HepG2 (cell line): Measurements from ENCODE around the gene TIPRL. TPM values are rescaled to one million over a fixed set of nuclear protein-coding genes. Genes with fewer than 3 reads are reported as not detected.

Experiments
- ASH2L ChIP-seq: fragments of 300-600, 200-600 bp; sonication (generic); IDR thresholded peaks from 2 replicates; pipeline ENCODE4 v1.7.0; 2017; ENCODE audit warnings: low read depth, mild to moderate bottlenecking, moderate library complexity, mixed read lengths, low read length; ENCODE audit not compliant: insufficient read length
- CBX1 ChIP-seq: IDR thresholded peaks from one replicate; pipeline ENCODE4 v1.6.1; 2016; ENCODE audit warnings: antibody characterized with exemption, low read depth
- CENPX ChIP-seq: sonication (generic); formaldehyde crosslinking; IDR thresholded peaks from 2 replicates; pipeline ENCODE4 v1.9.0; 2021; ENCODE audit warnings: mild to moderate bottlenecking, missing genetic modification reagents, moderate library complexity
- ELF4 ChIP-seq: sonication (generic); formaldehyde crosslinking; IDR thresholded peaks from 2 replicates; pipeline ENCODE4 v1.5.0; 2020; ENCODE audit warnings: missing genetic modification reagents, mild to moderate bottlenecking, moderate library complexity, borderline replicate concordance
- HDAC2 ChIP-seq: sonication (generic); formaldehyde crosslinking; IDR thresholded peaks from 2 replicates; pipeline ENCODE4 v1.4.0; 2020; ENCODE audit warnings: missing genetic modification reagents
- HDAC6 ChIP-seq: fragments of 200-600 bp; sonication (generic); IDR thresholded peaks from 2 replicates; pipeline ENCODE4 v1.7.0; 2017; ENCODE audit warnings: mild to moderate bottlenecking, antibody characterized with exemption, low read length, low read depth
- MTA3 ChIP-seq: sonication (generic); formaldehyde crosslinking; IDR thresholded peaks from 2 replicates; pipeline ENCODE4 v1.4.0; 2020; ENCODE audit warnings: missing genetic modification reagents
- POLR2AphosphoS5 ChIP-seq: IDR thresholded peaks from 2 replicates; pipeline ENCODE4 v1.6.1; 2012; ENCODE audit warnings: low read depth, low read length
- RAD21 ChIP-seq: fragments of 450-650 bp; formaldehyde crosslinking; IDR thresholded peaks from 2 replicates; pipeline ENCODE4 v1.5.0; 2020; ENCODE audit warnings: mild to moderate bottlenecking
- RBAK ChIP-seq: sonication (generic); formaldehyde crosslinking; IDR thresholded peaks from 2 replicates; pipeline ENCODE4 v1.5.1; 2020; ENCODE audit warnings: mild to moderate bottlenecking, missing genetic modification reagents
- RNF2 ChIP-seq: fragments of 450-650 bp; conservative IDR thresholded peaks from 2 replicates; pipeline ENCODE4 v1.6.1; 2016; ENCODE audit warnings: low read depth
- SIX1 ChIP-seq: sonication (generic); formaldehyde crosslinking; IDR thresholded peaks from 2 replicates; pipeline ENCODE4 v1.4.0; 2020; ENCODE audit warnings: missing genetic modification reagents, borderline replicate concordance
- THYN1 ChIP-seq: sonication (generic); formaldehyde crosslinking; IDR thresholded peaks from 2 replicates; pipeline ENCODE4 v1.8.1; 2023; ENCODE audit warnings: low read depth, mild to moderate bottlenecking, moderate library complexity, missing genetic modification reagents, borderline replicate concordance
- ZFY ChIP-seq: sonication (generic); formaldehyde crosslinking; IDR thresholded peaks from 2 replicates; pipeline ENCODE4 v1.4.0; 2020; ENCODE audit warnings: missing genetic modification reagents
- ZNF230 ChIP-seq: sonication (generic); formaldehyde crosslinking; IDR thresholded peaks from 2 replicates; pipeline ENCODE4 v1.4.0; 2020; ENCODE audit warnings: mild to moderate bottlenecking, missing genetic modification reagents
- ZNF556 ChIP-seq: sonication (generic); formaldehyde crosslinking; IDR thresholded peaks from 2 replicates; pipeline ENCODE4 v1.4.0; 2020; ENCODE audit warnings: mild to moderate bottlenecking, missing genetic modification reagents, borderline replicate concordance
- ZSCAN29 ChIP-seq: sonication (generic); formaldehyde crosslinking; conservative IDR thresholded peaks from 2 replicates; pipeline ENCODE4 v1.4.0; 2020; ENCODE audit warnings: mild to moderate bottlenecking, missing genetic modification reagents
- polyA plus RNA-seq, 8 experiments: library from polyadenylated mRNA; depleted of rRNA in 3 of 8; stranded (reverse) in 7 of 8; unstranded in 1 of 8; fragments of >200 nt; fragmentation: Illumina TruSeq in 4 of 8; extraction: Trizol in 4 of 8; gene quantifications; 2 replicates each; pipeline versions ENCODE4 v1.2.1 to v1.2.3, GENCODE V29; 2011 to 2016; ENCODE audit warnings: low read depth in 4 of 8, missing spikeins in 1 of 8, mixed read lengths in 1 of 8; ENCODE audit not compliant: insufficient read depth in 1 of 8
- total RNA-seq, 5 experiments: library from RNA; depleted of rRNA; stranded (reverse); fragments of >200 nt; fragmentation: Illumina TruSeq; extraction: Trizol; gene quantifications; 2 replicates each; pipeline ENCODE4 v1.2.3, GENCODE V29; 2016; ENCODE audit warnings: low read depth in 1 of 5
- TF ChIP-seq, protein P1 (sequence below): sonication (generic); formaldehyde crosslinking; IDR thresholded peaks from 2 replicates; pipeline ENCODE4 v1.5.1; 2020; ENCODE audit warnings: missing genetic modification reagents, mild to moderate bottlenecking, borderline replicate concordance
- TF ChIP-seq, protein P2 (sequence below): sonication (generic); formaldehyde crosslinking; IDR thresholded peaks from 2 replicates; pipeline ENCODE4 v1.8.1; 2022; ENCODE audit warnings: mild to moderate bottlenecking, missing genetic modification reagents
- TF ChIP-seq, protein P3 (sequence below): sonication (generic); formaldehyde crosslinking; conservative IDR thresholded peaks from 2 replicates; pipeline ENCODE4 v1.4.0; 2020; ENCODE audit warnings: missing genetic modification reagents
- TF ChIP-seq, protein P4 (sequence below): sonication (generic); formaldehyde crosslinking; IDR thresholded peaks from 2 replicates; pipeline ENCODE4 v1.4.0; 2020; ENCODE audit warnings: missing genetic modification reagents

Gene TIPRL
- total and polyA plus RNA-seq, 2 of the 13 experiments (the other 11 are each of a cell fraction or from before 2014, with no cell fraction given): 10.1 to 22.8 TPM

DNA sequence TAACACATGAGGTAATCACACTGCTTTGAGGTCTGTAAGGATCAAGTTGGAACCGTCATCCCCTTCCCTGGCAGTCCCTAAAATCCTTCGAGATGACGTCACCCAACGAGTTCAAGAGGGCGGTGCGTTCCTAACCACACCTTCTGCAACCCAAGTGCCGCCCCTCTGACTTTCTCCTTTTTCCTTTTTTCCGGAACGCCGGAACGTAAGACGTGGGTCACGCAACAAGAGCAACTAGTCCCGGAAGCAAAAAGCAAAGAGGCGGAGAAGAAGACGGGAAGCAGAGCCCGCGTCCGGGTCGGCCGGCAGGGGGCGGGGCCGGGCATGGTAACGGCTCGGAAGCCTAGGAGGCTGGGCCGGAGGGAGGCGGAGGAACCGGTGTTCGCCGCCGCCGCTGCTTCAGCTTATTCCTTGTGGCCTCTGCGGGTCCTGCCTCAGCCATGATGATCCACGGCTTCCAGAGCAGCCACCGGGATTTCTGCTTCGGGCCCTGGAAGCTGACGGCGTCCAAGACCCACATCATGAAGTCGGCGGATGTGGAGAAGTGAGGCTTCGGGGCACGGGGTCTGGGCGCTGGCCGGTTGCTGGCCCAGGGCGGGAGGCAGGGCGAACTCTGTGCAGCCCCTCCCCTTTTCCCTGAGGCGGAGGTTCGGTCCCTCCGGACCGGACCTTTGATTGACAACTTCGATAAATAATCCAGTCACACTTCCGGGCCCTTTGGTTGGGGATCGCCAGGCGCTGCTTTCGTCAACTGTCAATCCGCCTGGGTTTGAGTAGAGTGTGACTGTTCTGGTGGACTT lies at the start of gene TIPRL (continued):
- TF ChIP-seq, protein P1, sequence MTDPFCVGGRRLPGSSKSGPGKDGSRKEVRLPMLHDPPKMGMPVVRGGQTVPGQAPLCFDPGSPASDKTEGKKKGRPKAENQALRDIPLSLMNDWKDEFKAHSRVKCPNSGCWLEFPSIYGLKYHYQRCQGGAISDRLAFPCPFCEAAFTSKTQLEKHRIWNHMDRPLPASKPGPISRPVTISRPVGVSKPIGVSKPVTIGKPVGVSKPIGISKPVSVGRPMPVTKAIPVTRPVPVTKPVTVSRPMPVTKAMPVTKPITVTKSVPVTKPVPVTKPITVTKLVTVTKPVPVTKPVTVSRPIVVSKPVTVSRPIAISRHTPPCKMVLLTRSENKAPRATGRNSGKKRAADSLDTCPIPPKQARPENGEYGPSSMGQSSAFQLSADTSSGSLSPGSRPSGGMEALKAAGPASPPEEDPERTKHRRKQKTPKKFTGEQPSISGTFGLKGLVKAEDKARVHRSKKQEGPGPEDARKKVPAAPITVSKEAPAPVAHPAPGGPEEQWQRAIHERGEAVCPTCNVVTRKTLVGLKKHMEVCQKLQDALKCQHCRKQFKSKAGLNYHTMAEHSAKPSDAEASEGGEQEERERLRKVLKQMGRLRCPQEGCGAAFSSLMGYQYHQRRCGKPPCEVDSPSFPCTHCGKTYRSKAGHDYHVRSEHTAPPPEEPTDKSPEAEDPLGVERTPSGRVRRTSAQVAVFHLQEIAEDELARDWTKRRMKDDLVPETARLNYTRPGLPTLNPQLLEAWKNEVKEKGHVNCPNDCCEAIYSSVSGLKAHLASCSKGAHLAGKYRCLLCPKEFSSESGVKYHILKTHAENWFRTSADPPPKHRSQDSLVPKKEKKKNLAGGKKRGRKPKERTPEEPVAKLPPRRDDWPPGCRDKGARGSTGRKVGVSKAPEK (CRISPR knock-in tag): no peak
- no peak for TF ChIP-seq RNF2
- TF ChIP-seq CBX1: peak; percentile 88
- TF ChIP-seq THYN1 (CRISPR knock-in tag): 0 out of 2 replicates have a peak, but pooled peaks have one; percentile 37
- TF ChIP-seq MTA3 (CRISPR knock-in tag): no peak
- TF ChIP-seq ASH2L: peak; percentile 75
- peak; percentile 86 for TF ChIP-seq ZFY
- TF ChIP-seq ZNF230 (CRISPR knock-in tag): peak; percentile 26; the same call in 1 of the 2 replicates
- peak; percentile 74 for TF ChIP-seq RAD21 (CRISPR knock-in tag)
- peak; percentile 49; the same call in 1 of the 2 replicates for TF ChIP-seq ELF4 (CRISPR knock-in tag)
- TF ChIP-seq, protein P2, sequence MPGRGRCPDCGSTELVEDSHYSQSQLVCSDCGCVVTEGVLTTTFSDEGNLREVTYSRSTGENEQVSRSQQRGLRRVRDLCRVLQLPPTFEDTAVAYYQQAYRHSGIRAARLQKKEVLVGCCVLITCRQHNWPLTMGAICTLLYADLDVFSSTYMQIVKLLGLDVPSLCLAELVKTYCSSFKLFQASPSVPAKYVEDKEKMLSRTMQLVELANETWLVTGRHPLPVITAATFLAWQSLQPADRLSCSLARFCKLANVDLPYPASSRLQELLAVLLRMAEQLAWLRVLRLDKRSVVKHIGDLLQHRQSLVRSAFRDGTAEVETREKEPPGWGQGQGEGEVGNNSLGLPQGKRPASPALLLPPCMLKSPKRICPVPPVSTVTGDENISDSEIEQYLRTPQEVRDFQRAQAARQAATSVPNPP: no peak
- no peak for TF ChIP-seq ZSCAN29
- TF ChIP-seq SIX1: no peak
- TF ChIP-seq, protein P3, sequence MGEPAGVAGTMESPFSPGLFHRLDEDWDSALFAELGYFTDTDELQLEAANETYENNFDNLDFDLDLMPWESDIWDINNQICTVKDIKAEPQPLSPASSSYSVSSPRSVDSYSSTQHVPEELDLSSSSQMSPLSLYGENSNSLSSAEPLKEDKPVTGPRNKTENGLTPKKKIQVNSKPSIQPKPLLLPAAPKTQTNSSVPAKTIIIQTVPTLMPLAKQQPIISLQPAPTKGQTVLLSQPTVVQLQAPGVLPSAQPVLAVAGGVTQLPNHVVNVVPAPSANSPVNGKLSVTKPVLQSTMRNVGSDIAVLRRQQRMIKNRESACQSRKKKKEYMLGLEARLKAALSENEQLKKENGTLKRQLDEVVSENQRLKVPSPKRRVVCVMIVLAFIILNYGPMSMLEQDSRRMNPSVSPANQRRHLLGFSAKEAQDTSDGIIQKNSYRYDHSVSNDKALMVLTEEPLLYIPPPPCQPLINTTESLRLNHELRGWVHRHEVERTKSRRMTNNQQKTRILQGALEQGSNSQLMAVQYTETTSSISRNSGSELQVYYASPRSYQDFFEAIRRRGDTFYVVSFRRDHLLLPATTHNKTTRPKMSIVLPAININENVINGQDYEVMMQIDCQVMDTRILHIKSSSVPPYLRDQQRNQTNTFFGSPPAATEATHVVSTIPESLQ (CRISPR knock-in tag): no peak
- TF ChIP-seq RBAK (CRISPR knock-in tag): no peak
- TF ChIP-seq, protein P4, sequence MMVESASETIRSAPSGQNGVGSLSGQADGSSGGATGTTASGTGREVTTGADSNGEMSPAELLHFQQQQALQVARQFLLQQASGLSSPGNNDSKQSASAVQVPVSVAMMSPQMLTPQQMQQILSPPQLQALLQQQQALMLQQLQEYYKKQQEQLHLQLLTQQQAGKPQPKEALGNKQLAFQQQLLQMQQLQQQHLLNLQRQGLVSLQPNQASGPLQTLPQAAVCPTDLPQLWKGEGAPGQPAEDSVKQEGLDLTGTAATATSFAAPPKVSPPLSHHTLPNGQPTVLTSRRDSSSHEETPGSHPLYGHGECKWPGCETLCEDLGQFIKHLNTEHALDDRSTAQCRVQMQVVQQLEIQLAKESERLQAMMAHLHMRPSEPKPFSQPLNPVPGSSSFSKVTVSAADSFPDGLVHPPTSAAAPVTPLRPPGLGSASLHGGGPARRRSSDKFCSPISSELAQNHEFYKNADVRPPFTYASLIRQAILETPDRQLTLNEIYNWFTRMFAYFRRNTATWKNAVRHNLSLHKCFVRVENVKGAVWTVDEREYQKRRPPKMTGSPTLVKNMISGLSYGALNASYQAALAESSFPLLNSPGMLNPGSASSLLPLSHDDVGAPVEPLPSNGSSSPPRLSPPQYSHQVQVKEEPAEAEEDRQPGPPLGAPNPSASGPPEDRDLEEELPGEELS (CRISPR knock-in tag): peak; percentile 54; the same call in 1 of the 2 replicates
- no peak for TF ChIP-seq HDAC2 (CRISPR knock-in tag)
- no peak for TF ChIP-seq ZNF556 (CRISPR knock-in tag)
- peak; percentile 63 for TF ChIP-seq POLR2AphosphoS5
- TF ChIP-seq CENPX (CRISPR knock-in tag): no peak
- no peak for TF ChIP-seq HDAC6
